Nephron (organoid): ENCODE data around the gene EIF4ENIF1.

ENCODE experiments used
- H3K27ac Mint-ChIP-seq, 3 experiments: 2 replicates each; pipeline ENCODE4 v1.8.0; 2020; ENCODE audit warnings: mixed read lengths in 3 of 3, mild to moderate bottlenecking in 2 of 3, moderate library complexity in 1 of 3
- H3K27me3 Mint-ChIP-seq: 2 replicates; pipeline ENCODE4 v1.8.0; 2021; ENCODE audit warnings: low read depth, mild to moderate bottlenecking, moderate library complexity, mixed read lengths
- H3K36me3 Mint-ChIP-seq: 2 replicates; pipeline ENCODE4 v1.8.0; 2020; ENCODE audit warnings: low read depth, mixed read lengths
- H3K4me1 Mint-ChIP-seq: 2 replicates; pipeline ENCODE4 v1.8.0; 2020; ENCODE audit warnings: mixed read lengths
- H3K4me3 Mint-ChIP-seq, 3 experiments: 2 replicates each; pipeline ENCODE4 v1.8.0; 2020; ENCODE audit warnings: mild to moderate bottlenecking in 3 of 3, mixed read lengths in 3 of 3, moderate library complexity in 2 of 3
- H3K9me3 Mint-ChIP-seq: 2 replicates; pipeline ENCODE4 v1.8.0; 2020; ENCODE audit warnings: mixed read lengths
- TF ChIP-seq, protein P1 (sequence below), 3 experiments: fragments of 200-600 bp; sonication (generic); IDR thresholded peaks; one replicate each; pipeline ENCODE4 v1.5.0; 2021; ENCODE audit warnings: antibody characterized with exemption in 3 of 3; ENCODE audit not compliant: unreplicated experiment in 3 of 3

The EIF4ENIF1 gene

DNA sequence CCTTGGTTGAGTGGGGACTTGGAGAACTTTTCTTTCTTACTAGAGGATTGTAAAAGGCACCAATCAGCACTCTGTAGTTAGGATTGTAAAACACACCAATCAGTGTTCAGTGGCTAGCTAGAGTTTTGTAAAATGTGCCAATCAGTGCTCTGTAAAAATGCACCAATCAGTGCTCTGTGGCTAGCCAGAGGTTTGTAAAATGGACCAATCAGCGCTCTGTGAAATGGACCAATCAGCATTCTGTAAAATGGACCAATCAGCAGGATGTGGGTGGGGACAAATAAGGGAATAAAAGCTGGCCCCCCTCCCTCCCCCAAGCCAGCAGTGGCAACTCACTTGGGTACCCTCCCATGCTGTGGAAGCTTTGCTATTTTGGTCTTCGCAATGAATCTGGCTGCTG is 95.7 kb downstream of the EIF4ENIF1 start:
- no peak overlapping the region for H3K4me3 Mint-ChIP-seq
- H3K4me1 Mint-ChIP-seq = peaks cover 10% of the 10 kb centered on the region
- no peaks in the 10 kb centered on the region for H3K9me3 Mint-ChIP-seq
- no peaks in the 10 kb centered on the region for H3K36me3 Mint-ChIP-seq
- H3K27me3 Mint-ChIP-seq = no peaks in the 10 kb centered on the region
- H3K27ac Mint-ChIP-seq = no peak overlapping the region
- TF ChIP-seq, protein P1, sequence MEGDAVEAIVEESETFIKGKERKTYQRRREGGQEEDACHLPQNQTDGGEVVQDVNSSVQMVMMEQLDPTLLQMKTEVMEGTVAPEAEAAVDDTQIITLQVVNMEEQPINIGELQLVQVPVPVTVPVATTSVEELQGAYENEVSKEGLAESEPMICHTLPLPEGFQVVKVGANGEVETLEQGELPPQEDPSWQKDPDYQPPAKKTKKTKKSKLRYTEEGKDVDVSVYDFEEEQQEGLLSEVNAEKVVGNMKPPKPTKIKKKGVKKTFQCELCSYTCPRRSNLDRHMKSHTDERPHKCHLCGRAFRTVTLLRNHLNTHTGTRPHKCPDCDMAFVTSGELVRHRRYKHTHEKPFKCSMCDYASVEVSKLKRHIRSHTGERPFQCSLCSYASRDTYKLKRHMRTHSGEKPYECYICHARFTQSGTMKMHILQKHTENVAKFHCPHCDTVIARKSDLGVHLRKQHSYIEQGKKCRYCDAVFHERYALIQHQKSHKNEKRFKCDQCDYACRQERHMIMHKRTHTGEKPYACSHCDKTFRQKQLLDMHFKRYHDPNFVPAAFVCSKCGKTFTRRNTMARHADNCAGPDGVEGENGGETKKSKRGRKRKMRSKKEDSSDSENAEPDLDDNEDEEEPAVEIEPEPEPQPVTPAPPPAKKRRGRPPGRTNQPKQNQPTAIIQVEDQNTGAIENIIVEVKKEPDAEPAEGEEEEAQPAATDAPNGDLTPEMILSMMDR (IDR thresholded peaks at IDR 0.05; ENCODE audit: unreplicated experiment in 3 of 3) = no peak
